GM19023 (cell line): Measurements from ENCODE around the gene PLAAT2.
"Not testable (repeated sequence)": the region's sequence is repeated elsewhere in the genome, so short reads cannot be mapped to it uniquely, and the experiment has no call there.

ENCODE experiments used
- ATAC-seq: cut with Tn5 transposase; IDR thresholded peaks from one replicate; pipeline ENCODE4 v1.9.1; 2021; ENCODE audit warnings: mild to moderate bottlenecking, moderate library complexity; ENCODE audit not compliant: unreplicated experiment

Gene PLAAT2

DNA sequence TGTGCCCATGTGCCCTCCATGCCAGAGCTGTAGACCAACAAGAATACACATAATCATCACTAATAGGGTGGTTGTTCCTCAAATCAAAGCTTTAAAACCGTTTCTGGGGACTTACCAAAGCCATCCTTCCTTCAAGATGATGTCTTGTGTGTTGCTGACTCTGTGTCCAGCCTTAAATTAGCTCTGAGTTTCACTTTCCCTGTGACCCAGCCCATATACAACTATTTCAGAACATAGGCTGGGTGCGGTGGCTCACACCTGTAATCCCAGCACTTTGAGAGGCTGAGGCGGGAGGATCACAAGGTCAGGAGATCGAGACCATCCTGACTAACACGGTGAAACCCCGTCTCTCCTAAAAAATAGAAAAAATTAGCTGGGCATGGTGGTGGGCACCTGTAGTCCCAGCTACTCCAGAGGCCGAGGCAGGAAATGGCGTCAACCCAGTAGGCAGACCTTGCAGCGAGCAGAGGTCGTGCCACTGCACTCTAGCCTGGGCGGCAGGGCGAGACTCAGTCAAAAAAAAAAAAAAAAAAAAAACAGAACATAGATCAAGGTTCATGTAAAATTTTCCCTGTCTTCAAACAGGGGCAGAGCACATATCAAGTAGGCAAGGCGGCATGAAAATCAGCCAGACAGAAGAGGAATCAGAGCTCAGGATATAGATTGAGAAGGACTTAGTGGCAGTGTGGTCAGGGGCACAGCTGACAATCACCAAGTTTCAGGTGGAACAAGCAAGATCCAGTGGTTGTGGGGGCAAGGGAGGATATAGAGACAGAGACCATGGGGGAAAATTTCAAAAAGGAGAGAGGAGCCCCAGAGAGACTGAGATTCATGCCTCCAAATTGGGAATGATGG, at the start of gene PLAAT2:
TSS of gene PLAAT2 (minus strand) at position 179 of the 855 bp plus-strand sequence. CDS start at position 124, 55 bp downstream.
- no peak for ATAC-seq

DNA sequence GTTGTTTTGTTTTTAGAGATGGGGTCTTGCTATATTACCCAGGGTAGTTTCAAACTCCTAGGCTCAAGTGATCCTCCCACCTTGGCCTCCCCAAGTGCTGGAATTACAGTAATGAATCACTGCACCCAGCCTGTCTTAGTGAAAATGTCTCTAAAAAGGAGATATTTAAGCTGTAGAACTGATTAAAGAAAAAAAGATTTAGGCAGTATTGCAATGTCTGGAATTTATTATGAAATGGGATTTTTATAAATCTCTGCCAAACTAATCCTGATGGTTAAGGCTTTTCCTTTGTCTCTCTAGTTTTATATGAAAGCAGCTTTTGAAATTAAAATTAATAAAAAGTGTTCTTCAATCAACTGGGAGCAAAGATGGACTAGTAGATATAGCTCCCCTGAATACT, 49.0 kb upstream of the PLAAT2 start:
- no peak for ATAC-seq

DNA sequence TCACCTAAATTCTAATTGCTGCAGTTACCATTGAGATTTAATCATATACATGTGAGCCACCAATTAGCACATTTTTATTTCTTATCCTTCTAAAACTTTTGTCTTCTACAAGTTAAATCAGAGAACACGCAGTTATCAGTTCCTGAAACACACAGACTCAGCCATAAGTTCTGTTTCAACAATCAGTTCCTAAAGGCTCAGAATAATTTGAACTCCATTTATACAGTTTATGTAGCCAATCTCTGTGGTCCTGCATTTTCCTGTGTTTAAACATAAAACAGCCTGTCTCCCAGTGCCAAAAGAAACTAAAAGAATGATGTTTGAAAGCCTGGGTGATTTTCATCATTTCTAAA, 48.2 kb upstream of the PLAAT2 start:
- ATAC-seq, result no peak

DNA sequence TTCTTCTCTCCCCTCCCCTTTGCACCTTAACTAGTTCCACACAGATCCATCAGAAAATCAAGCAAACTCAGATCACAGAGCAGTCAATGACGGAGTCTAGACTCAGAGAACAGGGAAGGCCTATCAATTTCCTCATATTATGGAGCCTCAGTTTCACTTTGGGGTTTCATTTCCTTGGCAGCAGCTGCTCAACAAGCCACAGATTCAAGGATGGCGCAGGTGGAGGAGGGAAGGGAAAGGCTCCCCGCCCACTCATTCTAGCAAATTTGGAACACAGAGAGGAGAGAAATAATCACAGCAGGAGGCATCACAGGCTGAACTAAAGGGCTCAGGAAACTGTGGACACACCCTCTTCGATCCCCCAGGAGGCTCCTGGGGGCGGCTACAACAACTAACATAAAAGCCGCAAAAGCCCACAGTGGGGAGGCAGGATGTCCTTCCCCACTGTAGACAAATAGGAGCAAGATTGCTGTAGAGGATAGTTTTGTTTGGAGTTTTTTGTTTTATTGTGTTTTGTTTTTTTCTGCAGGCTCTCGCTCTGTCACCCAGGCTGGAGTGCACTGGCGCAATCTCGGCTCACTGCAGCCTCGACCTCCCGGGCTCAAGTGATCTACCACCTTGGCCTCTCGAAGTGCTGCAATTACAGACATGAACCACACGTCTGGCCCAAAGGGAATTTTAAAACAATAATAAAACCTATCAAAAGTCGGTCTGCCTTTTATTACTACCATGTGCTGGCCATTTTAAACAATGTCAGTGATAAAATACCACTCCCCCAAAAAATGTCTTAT, 47.6 kb upstream of the PLAAT2 start:
- no peak for ATAC-seq

GRCh38 chr11:63609971-63610580, 46.9 kb upstream of the PLAAT2 start:
- no peak for ATAC-seq

- ATAC-seq, result no peak
Measured at GRCh38 chr11:63609536-63609935, 46.4 kb upstream of the PLAAT2 start.

GRCh38 chr11:63608353-63609345, 45.5 kb upstream of the PLAAT2 start:
- ATAC-seq, result no peak

- no peak for ATAC-seq
Measured at GRCh38 chr11:63603180-63603518, 40.0 kb upstream of the PLAAT2 start.

DNA sequence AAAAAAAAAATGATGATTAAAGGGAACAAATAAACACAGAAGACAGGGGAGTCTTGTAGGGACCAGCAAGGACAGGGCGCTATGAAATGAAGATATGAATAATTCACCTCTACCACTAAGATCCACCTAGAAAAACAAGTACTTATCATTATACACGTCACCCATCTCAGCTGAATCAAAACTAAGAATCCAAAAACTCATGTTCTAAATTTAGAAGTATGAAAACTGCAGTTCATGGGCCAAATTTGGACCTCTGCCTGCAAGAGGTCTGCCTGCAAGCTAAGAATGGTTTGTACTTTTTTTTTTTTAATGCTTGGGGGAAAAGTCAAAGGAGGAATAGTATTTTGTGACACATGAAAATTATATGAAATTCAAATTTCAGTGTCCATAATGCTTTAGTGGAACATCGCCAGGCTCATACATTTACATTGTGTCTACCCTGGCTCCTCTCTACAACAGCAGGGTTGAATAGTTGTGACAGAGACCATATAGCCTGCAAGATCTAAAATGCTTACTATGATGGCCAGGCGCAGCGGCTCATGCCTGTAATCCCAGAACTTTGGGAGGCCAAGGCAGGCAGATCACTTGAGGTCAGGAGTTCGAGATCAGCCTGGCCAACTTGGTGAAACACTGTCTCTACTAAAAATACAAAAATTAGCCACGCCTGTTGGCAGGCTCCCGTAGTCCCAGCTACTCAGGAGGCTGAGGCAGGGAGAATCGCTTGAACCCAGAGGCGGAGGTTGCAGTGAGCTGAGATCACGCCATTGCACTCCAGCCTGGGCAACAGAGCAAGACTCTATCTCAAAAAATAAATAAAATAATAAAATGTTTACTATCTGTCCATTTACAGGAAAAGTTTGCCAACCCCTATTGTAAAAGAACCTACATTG, 39.4 kb upstream of the PLAAT2 start:
- not testable (repeated sequence) for ATAC-seq

DNA sequence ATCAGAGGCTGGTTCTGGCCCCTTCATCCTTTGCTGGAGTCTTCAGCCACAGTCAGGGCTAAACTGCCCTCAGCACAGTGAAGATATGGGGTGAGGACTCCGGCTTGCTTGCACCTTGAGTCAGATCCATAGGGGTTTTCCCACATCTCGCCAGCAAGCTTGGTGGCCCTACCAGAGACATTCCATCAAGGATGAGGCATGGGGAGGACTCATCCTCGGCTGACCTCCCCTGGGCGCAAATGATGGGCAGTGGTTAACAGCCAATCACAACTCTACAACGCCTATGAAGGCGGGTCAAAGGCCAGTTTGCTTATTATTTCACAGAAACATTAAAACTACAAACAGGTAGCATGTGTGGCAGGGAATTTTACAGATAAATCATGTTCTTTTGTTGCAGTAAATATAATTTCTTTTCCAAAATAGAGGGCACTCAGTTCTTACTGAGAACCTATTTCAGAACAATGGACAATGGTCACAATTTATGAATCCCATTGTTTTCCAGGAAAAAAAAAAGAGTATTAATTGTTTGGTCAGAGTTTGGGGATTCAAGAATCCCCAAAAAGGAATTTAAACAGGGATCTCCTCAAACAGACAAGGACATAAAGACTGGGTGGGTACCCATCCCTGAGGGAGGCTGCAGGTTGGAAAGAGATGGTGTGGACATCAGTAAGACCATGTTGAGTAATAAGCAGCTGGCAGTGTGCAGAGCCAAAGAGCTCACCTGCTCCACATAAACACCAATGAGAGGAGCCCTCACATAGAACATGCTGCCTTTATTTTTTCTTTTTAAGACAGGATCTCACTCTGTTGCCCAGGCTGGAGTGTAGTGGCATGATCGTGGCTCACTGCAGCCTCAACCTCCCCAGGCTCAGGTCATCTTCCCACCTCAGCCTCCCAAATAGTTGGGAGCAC, 36.3 kb upstream of the PLAAT2 start:
- ATAC-seq, result no peak

GRCh38 chr11:63598556-63598955, 35.4 kb upstream of the PLAAT2 start:
- no peak for ATAC-seq

- ATAC-seq, result no peak
Measured at GRCh38 chr11:63595296-63595695, 32.1 kb upstream of the PLAAT2 start.

GRCh38 chr11:63592975-63593395, 29.8 kb upstream of the PLAAT2 start:
- ATAC-seq, result no peak

- ATAC-seq, result no peak
Measured at GRCh38 chr11:63590024-63590788, 27.0 kb upstream of the PLAAT2 start.

GRCh38 chr11:63589000-63589399, 25.8 kb upstream of the PLAAT2 start:
- no peak for ATAC-seq

GRCh38 chr11:63586451-63587166, 23.4 kb upstream of the PLAAT2 start:
- no peak for ATAC-seq

- ATAC-seq, result no peak
Measured at GRCh38 chr11:63583357-63583677, 20.1 kb upstream of the PLAAT2 start.
